IMR-90 (cell line): ENCODE data around the gene AGAP1. TPM values are rescaled to one million over a fixed set of nuclear protein-coding genes. Genes with fewer than 3 reads are reported as not detected.

ENCODE experiments used
- ATAC-seq: fragments of 200-7000 bp; cut with Tn5 transposase; 2 replicates; pipeline ENCODE4 v1.9.1; 2020; ENCODE audit warnings: low read depth, mild to moderate bottlenecking, moderate library complexity
- BruUV-seq: library from RNA; stranded (reverse); fragments of 400-500 nt; replicated peaks from 2 replicates; lab custom pipeline; 2021; lab: Mats Ljungman, UMichigan
- CTCF ChIA-PET: fragments of 300-600 bp; formaldehyde crosslinking; extraction: SDS; loops from one replicate; lab custom pipeline; 2021; ENCODE audit warnings: antibody characterized with exemption; lab: Yijun Ruan, JAX
- POLR2A ChIA-PET: fragments of 300-600 bp; sonication (Branson Sonifier 250); formaldehyde crosslinking; loops from one replicate; lab custom pipeline; 2022; ENCODE audit warnings: antibody characterized with exemption; ENCODE audit not compliant: unreplicated experiment; lab: Charles Lee
- DNase-seq: peaks from one replicate; pipeline ENCODE4 v3.0.0; 2013
- H2AFZ ChIP-seq: replicated peaks from 2 replicates; pipeline ENCODE3; 2013; ENCODE audit warnings: low read length, mild to moderate bottlenecking; ENCODE audit not compliant: poor library complexity
- H2AK5ac ChIP-seq: 2 replicates; pipeline ENCODE4 v1.6.1; 2013; ENCODE audit warnings: low read depth, low read length, inconsistent platforms
- H2AK9ac ChIP-seq: replicated peaks from 2 replicates; pipeline ENCODE3; 2013; ENCODE audit warnings: mild to moderate bottlenecking, low read depth, low read length, moderate library complexity; ENCODE audit not compliant: poor library complexity
- H2BK120ac ChIP-seq: 2 replicates; pipeline ENCODE4 v1.6.1; 2013; ENCODE audit warnings: low read depth, low read length, inconsistent platforms
- H2BK15ac ChIP-seq: 3 replicates; pipeline ENCODE4 v1.6.1; 2013; ENCODE audit warnings: low read depth, low read length, inconsistent platforms
- H2BK20ac ChIP-seq: 2 replicates; pipeline ENCODE4 v1.6.1; 2013; ENCODE audit warnings: low read depth, mild to moderate bottlenecking, inconsistent platforms, low read length, moderate library complexity
- H2BK5ac ChIP-seq: 2 replicates; pipeline ENCODE4 v1.6.1; 2013; ENCODE audit warnings: mild to moderate bottlenecking, low read depth, low read length, inconsistent platforms; ENCODE audit not compliant: poor library complexity, severe bottlenecking
- H3K14ac ChIP-seq: replicated peaks from 2 replicates; pipeline ENCODE4 v1.6.1; 2013; ENCODE audit warnings: low read depth, low read length, inconsistent platforms
- H3K18ac ChIP-seq: 2 replicates; pipeline ENCODE4 v1.6.1; 2013; ENCODE audit warnings: low read depth, low read length, control low read depth
- H3K23ac ChIP-seq: 2 replicates; pipeline ENCODE4 v1.6.1; 2013; ENCODE audit warnings: low read depth, low read length, inconsistent platforms
- H3K27ac ChIP-seq: 2 replicates; pipeline ENCODE4 v1.5.1; 2013; ENCODE audit warnings: mild to moderate bottlenecking, control low read depth, low read length; ENCODE audit not compliant: insufficient read depth
- H3K27me3 ChIP-seq: 2 replicates; pipeline ENCODE4 v1.6.1; 2013; ENCODE audit warnings: low read length; ENCODE audit not compliant: control insufficient read depth, insufficient read depth
- H3K36me3 ChIP-seq: 2 replicates; pipeline ENCODE4 v1.6.1; 2013; ENCODE audit warnings: low read length, mixed read lengths; ENCODE audit not compliant: control insufficient read depth, insufficient read depth
- H3K4ac ChIP-seq: 2 replicates; pipeline ENCODE4 v1.6.1; 2013; ENCODE audit warnings: low read depth, low read length, inconsistent platforms
- H3K4me1 ChIP-seq: 2 replicates; pipeline ENCODE4 v1.6.1; 2013; ENCODE audit warnings: low read length, mixed read lengths; ENCODE audit not compliant: control insufficient read depth, insufficient read depth
- H3K4me2 ChIP-seq: 2 replicates; pipeline ENCODE4 v1.6.1; 2013; ENCODE audit warnings: low read depth, mild to moderate bottlenecking, control low read depth, low read length, moderate library complexity
- H3K4me3 ChIP-seq: 2 replicates; pipeline ENCODE4 v1.5.1; 2013; ENCODE audit warnings: low read depth, mild to moderate bottlenecking, control low read depth, low read length, moderate library complexity; ENCODE audit not compliant: insufficient read depth
- H3K56ac ChIP-seq: 2 replicates; pipeline ENCODE4 v1.6.1; 2013; ENCODE audit warnings: low read length, inconsistent platforms; ENCODE audit not compliant: insufficient read depth; ENCODE audit errors: extremely low read depth
- H3K79me1 ChIP-seq, 2 experiments: 2 replicates each; pipeline ENCODE4 v1.6.1; 2013; ENCODE audit warnings: low read length in 2 of 2, inconsistent platforms in 1 of 2, low read depth in 1 of 2
- H3K9ac ChIP-seq: 2 replicates; pipeline ENCODE4 v1.6.1; 2013; ENCODE audit warnings: low read depth, low read length, control low read depth
- H3K9me1 ChIP-seq: 2 replicates; pipeline ENCODE4 v1.6.1; 2013; ENCODE audit warnings: low read length, inconsistent platforms; ENCODE audit not compliant: insufficient read depth
- H3K9me3 ChIP-seq: 2 replicates; pipeline ENCODE4 v1.6.1; 2013; ENCODE audit warnings: low read length; ENCODE audit not compliant: control insufficient read depth, insufficient read depth
- H4K20me1 ChIP-seq: 2 replicates; pipeline ENCODE4 v1.6.1; 2013; ENCODE audit warnings: low read length, inconsistent platforms; ENCODE audit not compliant: insufficient read depth
- H4K5ac ChIP-seq: 2 replicates; pipeline ENCODE4 v1.6.1; 2013; ENCODE audit warnings: mild to moderate bottlenecking, low read depth, low read length, control low read depth
- H4K8ac ChIP-seq, 2 experiments: 2 replicates each; pipeline ENCODE4 v1.6.1; 2013; ENCODE audit warnings: low read depth in 2 of 2, low read length in 2 of 2, control low read depth in 1 of 2, inconsistent platforms in 1 of 2
- H4K91ac ChIP-seq: 2 replicates; pipeline ENCODE4 v1.6.1; 2013; ENCODE audit warnings: low read depth, low read length, inconsistent platforms; ENCODE audit not compliant: insufficient read depth
- BHLHE40 ChIP-seq: fragments of 150-350 bp; IDR thresholded peaks from 2 replicates; pipeline ENCODE4 v1.6.1; 2016; ENCODE audit warnings: mild to moderate bottlenecking, low read depth, low read length
- CEBPB ChIP-seq: IDR thresholded peaks from 2 replicates; pipeline ENCODE4 v1.6.1; 2012; ENCODE audit warnings: low read depth, low read length, improper control_type of control experiment
- CTCF ChIP-seq: conservative IDR thresholded peaks from 2 replicates; pipeline ENCODE4 v1.5.1; 2012; ENCODE audit warnings: mild to moderate bottlenecking, low read depth, low read length, improper control_type of control experiment
- FOS ChIP-seq: fragments of 150-350 bp; IDR thresholded peaks from 2 replicates; pipeline ENCODE4 v1.6.1; 2016; ENCODE audit warnings: low read depth, low read length
- MAFK ChIP-seq: IDR thresholded peaks from 2 replicates; pipeline ENCODE4 v1.6.1; 2012; ENCODE audit warnings: low read depth, low read length, improper control_type of control experiment
- MAZ ChIP-seq: IDR thresholded peaks from 2 replicates; pipeline ENCODE4 v1.6.1; 2012; ENCODE audit warnings: low read depth, mild to moderate bottlenecking, low read length, improper control_type of control experiment, moderate library complexity, borderline replicate concordance
- MXI1 ChIP-seq: IDR thresholded peaks from 2 replicates; pipeline ENCODE4 v1.6.1; 2012; ENCODE audit warnings: low read depth, mild to moderate bottlenecking, low read length, moderate library complexity, borderline replicate concordance
- NFE2L2 ChIP-seq: fragments of 150-350 bp; IDR thresholded peaks from 2 replicates; pipeline ENCODE4 v1.6.1; 2016; ENCODE audit warnings: low read depth, mild to moderate bottlenecking, low read length
- POLR2A ChIP-seq: IDR thresholded peaks from 2 replicates; pipeline ENCODE4 v1.6.1; 2012; ENCODE audit warnings: mild to moderate bottlenecking, low read depth, low read length
- RCOR1 ChIP-seq: IDR thresholded peaks from 2 replicates; pipeline ENCODE4 v1.6.1; 2012; ENCODE audit warnings: mild to moderate bottlenecking, low read length, improper control_type of control experiment; ENCODE audit not compliant: insufficient replicate concordance
- RFX5 ChIP-seq: IDR thresholded peaks from 2 replicates; pipeline ENCODE4 v1.8.0; 2012; ENCODE audit warnings: low read depth, mild to moderate bottlenecking, low read length, moderate library complexity
- SMC3 ChIP-seq: fragments of 150-350 bp; IDR thresholded peaks from 2 replicates; pipeline ENCODE4 v1.6.1; 2016; ENCODE audit warnings: low read depth, mild to moderate bottlenecking, antibody characterized with exemption, low read length, moderate library complexity
- WGBS, 2 experiments: methylation state at CpG; one replicate each; pipeline versions ENCODE4 v1.1.5 to v1.1.7; 2013; ENCODE audit warnings: missing lambda C conversion rate in 2 of 2; ENCODE audit not compliant: insufficient read length in 1 of 2; ENCODE audit errors: extremely low coverage in 2 of 2; 5-methylcytosine and 5-hydroxymethylcytosine counted together
- dilution Hi-C: fragments of 300-500 bp; cut with HindIII; formaldehyde crosslinking; loops from one replicate; pipeline ENCODE4 v1.14.3; 2018; ENCODE audit warnings: low sequenced_read_pairs; ENCODE audit not compliant: unreplicated experiment
- in situ Hi-C: fragments of 300-500 bp; cut with MboI; formaldehyde crosslinking; loops from 3 replicates; pipeline ENCODE4 v1.14.3; 2019; ENCODE audit warnings: low sequenced_read_pairs, inconsistent platforms, mixed read lengths
- intact Hi-C: fragments of 100-400 bp; cut with micrococcal nuclease; formaldehyde crosslinking; loops from 2 replicates; pipeline ENCODE4 v1.10.0; 2022
- polyA plus RNA-seq, 3 experiments: library from polyadenylated mRNA; depleted of rRNA; stranded (reverse); fragments of >200 nt; gene quantifications; 2 replicates each; pipeline ENCODE4 v1.2.3, GENCODE V29; 2012; ENCODE audit warnings: low replicate concordance in 1 of 3
- total RNA-seq: library from RNA; depleted of rRNA; stranded (reverse); fragments of >200 nt; gene quantifications from 2 replicates; pipeline ENCODE4 v1.2.3, GENCODE V29; 2012

Gene AGAP1
- total and polyA plus RNA-seq, 2 of the 4 experiments (the other 2 are of a cell fraction): 15.1 to 16.4 TPM

GRCh38 chr2:235546151-235546435 lies 52.2 kb downstream of the AGAP1 start:
- Histone ChIP-seq H3K4ac (no peak overlapping the region), H3K79me1 (peaks cover 34 to 61% of the 10 kb centered on the region in 2 experiments), H4K91ac (no peak overlapping the region), H4K8ac (no peak overlapping the region), H2AFZ (no peak overlapping the region), H2BK20ac (no peak overlapping the region), H4K5ac (no peak overlapping the region), H3K4me2 (no peak overlapping the region), H3K9me1 (0 out of 2 replicates have a peak, but pooled peaks cover 6% of the 10 kb centered on the region), H2BK15ac (no peak overlapping the region), H3K9me3 (no peaks in the 10 kb centered on the region), H4K20me1 (peaks cover 77% of the 10 kb centered on the region), H2BK5ac (no peak overlapping the region), H3K9ac (no peak overlapping the region), H2BK120ac (no peak overlapping the region), H3K4me3 (no peak overlapping the region), H3K56ac (no peak overlapping the region), H3K27me3 (no peaks in the 10 kb centered on the region), H3K23ac (no peak overlapping the region), H3K27ac (no peak overlapping the region), H3K14ac (no peak overlapping the region), H2AK5ac (no peak overlapping the region), H2AK9ac (no peak overlapping the region), H3K36me3 (no peaks in the 10 kb centered on the region), H3K4me1 (peaks cover 2% of the 10 kb centered on the region; the same call in 1 of the 2 replicates), H3K18ac (no peak overlapping the region)
- CTCF ChIA-PET: no interaction called here
- POLR2A ChIA-PET: no interaction called here
- no CpG with 5 or more reads among the region's 3 CpGs for WGBS, 2 experiments
- TF ChIP-seq MAZ (no peak), NFE2L2 (no peak), CEBPB (no peak), MXI1 (no peak), POLR2A (no peak), CTCF (no peak), FOS (no peak), RFX5 (no peak), MAFK (no peak), RCOR1 (no peak), SMC3 (no peak), BHLHE40 (no peak)
- dilution Hi-C loops: no loop called here
- ATAC-seq: no peak
- no peak for DNase-seq
- no TSS peak for BruUV-seq
- in situ Hi-C loops: no loop called here
- intact Hi-C loops: no loop called here
